Renal pelvis (tissue), 4 donors: ENCODE results near the gene EGLN1. TPM values are rescaled to one million over a fixed set of nuclear protein-coding genes. Genes with fewer than 3 reads are reported as not detected.

Source experiments
- DNase-seq: peaks from one replicate; pipeline ENCODE4 v3.0.0-alpha.2; 2013
- polyA plus RNA-seq, 3 donors: library from polyadenylated mRNA; unstranded; fragments of 120-200 nt; gene quantifications; one replicate each; pipeline ENCODE4 v1.2.1, GENCODE V29; 2013; ENCODE audit not compliant: insufficient read length in 3 of 3

Gene EGLN1
- polyA plus RNA-seq, 3 donors, result 37.8 to 43.6 (median 38.9) TPM

DNA sequence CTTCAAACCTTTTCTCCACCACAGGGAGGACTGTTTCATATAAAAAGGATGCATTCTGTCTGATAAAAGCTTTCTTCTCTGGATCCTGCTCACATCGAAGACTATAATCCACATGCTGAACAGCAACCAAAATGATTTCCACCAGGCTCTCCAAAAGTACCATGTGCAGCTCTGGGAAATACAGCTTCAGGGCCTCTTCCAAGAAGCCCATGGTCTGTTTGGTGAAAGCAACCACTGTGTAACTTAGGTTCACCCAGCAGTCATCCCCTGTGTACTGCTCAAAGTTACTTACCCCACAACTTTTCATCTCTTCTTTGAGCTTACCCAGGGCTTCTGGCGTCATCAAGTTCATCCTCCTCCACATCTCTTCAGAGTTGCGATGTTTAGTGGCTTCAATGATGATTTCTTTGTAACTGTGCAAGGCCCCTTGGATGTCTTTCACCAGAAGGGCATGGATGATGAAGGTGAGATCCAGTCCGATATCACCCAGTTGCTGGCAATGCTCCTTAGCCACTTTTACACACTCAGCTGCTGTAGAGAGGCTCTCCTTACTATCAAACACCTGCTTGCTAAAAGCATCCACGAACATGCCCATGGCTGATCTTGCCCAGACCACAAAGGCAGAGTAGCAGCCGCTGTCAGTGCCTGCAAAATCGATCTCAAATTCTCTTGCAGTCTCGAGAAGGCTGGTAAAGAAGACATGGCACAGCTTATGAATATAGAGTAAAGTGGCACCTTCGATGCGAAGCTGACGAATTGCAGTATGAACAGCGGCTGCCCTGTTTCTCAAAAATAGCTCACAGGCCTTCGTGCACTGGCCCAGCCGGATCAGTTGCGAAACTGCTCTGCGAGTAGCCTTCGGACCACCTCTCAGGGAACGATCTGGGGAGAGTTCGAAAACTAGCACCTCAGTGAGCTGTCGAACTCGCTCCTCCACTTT lies 86.2 kb downstream of the EGLN1 start:
- DNase-seq, result no peak

DNA sequence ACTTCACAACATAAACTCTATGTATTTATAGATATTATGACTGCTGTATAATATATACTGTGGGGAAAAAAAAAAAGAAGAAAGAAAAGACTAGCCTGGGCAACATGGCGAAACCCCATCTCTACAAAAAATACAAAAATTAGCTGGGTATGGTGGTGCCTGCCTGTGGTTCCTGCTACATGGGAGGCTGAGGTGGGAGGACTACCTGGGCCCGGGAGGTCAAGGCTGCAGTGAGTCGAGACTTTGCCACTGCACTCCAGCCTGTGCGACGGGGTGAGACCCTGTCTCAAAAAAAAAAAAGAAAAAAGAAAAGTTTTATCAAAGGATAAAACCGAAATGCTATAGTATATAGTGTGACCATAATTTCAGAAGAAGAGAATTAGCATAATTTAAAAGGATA lies 87.1 kb downstream of the EGLN1 start:
- no peak for DNase-seq

- DNase-seq, result no peak
Measured at GRCh38 chr1:231334079-231334666, 87.9 kb downstream of the EGLN1 start.

GRCh38 chr1:231332761-231333160 lies 89.3 kb downstream of the EGLN1 start:
- DNase-seq, result no peak

GRCh38 chr1:231329483-231329882 lies 92.6 kb downstream of the EGLN1 start:
- DNase-seq, result no peak

- no peak for DNase-seq
Measured at GRCh38 chr1:231327617-231328016, 94.5 kb downstream of the EGLN1 start.

GRCh38 chr1:231326248-231326647 lies 95.8 kb downstream of the EGLN1 start:
- no peak for DNase-seq

- no peak for DNase-seq
Measured at GRCh38 chr1:231324660-231325059, 97.4 kb downstream of the EGLN1 start.

GRCh38 chr1:231322880-231323530 lies 99.1 kb downstream of the EGLN1 start:
- no peak for DNase-seq

GRCh38 chr1:231319080-231319479 lies 103.0 kb downstream of the EGLN1 start:
- no peak for DNase-seq

GRCh38 chr1:231318568-231318967 lies 103.5 kb downstream of the EGLN1 start:
- no peak for DNase-seq

GRCh38 chr1:231318015-231318355 lies 104.1 kb downstream of the EGLN1 start:
- DNase-seq, result no peak

DNA sequence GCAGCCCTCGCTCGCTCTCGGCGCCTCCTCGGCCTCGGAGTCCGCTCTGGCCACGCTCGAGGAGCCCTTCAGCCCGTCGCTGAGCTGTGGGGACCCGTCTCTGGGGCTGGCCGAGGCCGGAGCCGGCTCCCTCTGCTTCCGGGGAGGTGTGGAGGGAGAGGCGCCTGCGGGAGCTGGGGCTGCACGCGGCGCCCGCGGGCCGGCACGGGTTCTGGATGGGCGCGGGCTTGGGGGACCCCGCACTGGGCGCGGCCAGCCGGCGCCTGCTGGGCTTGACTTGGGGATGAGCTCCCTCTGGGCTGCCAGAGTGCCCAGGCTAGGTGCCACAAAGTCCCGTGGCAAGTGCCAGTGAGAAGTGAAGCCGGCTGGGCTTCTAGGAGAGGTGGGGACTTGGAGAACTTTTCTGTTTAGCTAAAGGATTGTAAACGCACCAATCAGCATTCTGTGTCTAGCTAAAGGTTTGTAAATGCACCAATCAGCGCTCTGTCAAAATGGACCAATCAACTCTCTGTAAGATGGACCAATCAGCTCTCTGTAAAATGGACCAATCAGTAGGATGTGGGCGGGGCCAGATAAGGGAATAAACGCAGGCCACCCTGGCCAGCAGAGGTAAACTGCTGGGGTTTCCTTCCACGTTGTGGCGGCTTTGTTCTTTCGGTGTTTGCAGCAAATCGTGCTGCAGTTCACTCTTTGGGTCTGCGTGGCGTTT lies 104.6 kb downstream of the EGLN1 start:
- no peak for DNase-seq

- DNase-seq, result no peak
Measured at GRCh38 chr1:231315887-231316286, 106.2 kb downstream of the EGLN1 start.

Other genes with a start within 250 kb of the EGLN1 start
- 10 to 100 TPM; 64.2 to 67.6 (median 65.6) TPM for gene GNPAT, start 181.1 kb downstream of the EGLN1 start, polyA plus RNA-seq
- gene EXOC8, start 84.4 kb downstream of the EGLN1 start, polyA plus RNA-seq, result 10 to 100 TPM; 10.6 to 12.1 (median 11.8) TPM
- 10 to 100 TPM; 12.1 to 13.8 (median 13.1) TPM for gene SPRTN, start 84.0 kb downstream of the EGLN1 start, polyA plus RNA-seq
- gene TSNAX, start 106.4 kb upstream of the EGLN1 start, polyA plus RNA-seq, result 10 to 100 TPM; 41.6 to 61.3 (median 51.5) TPM
- 1 to 10 TPM; 5.0 to 5.5 (median 5.3) TPM for gene DISC1, start 204.5 kb upstream of the EGLN1 start, polyA plus RNA-seq